Measurements from ENCODE around the gene APH1A. TPM values are rescaled to one million over a fixed set of nuclear protein-coding genes. Genes with fewer than 3 reads are reported as not detected.
A peak's percentile ranks its signal among the peaks of the same experiment; 100 is the strongest.

APH1A gene
- 123 and 125 TPM in 2 replicates for total RNA-seq

GRCh38 chr1:150268705-150269403 lies at the start of gene APH1A:
TSS of gene APH1A (minus strand) at chr1:150269016. CDS start at chr1:150268810, 206 bp downstream.

GRCh38 chr1:150293433-150294253 lies 24.8 kb upstream of the APH1A start, which contains the start of gene MRPS21:
TSS of gene MRPS21 (plus strand) at chr1:150293861. CDS start at chr1:150294367, 506 bp downstream.

GRCh38 chr1:150281758-150282557 lies 13.1 kb upstream of the APH1A start, which contains the start of gene CIART:
TSS of gene CIART (plus strand) at chr1:150282554. CDS start at chr1:150283268, 714 bp downstream.

GRCh38 chr1:150257624-150258585 lies 10.9 kb downstream of the APH1A start, which contains the start of gene CA14:
TSS of gene CA14 (plus strand) at chr1:150257774. CDS start at chr1:150258129, 355 bp downstream.

GRCh38 chr1:150235852-150236613 lies 32.8 kb downstream of the APH1A start, which contains the start of gene ANP32E:
TSS of gene ANP32E (minus strand) at chr1:150236112. CDS start at chr1:150235786, 326 bp downstream.

Small RNA genes within 50 kb of the gene (small RNA-seq; reads per million reads assigned to genes)
- 4.2 reads per million, percentile 73 among the genes with 10 or more reads in this experiment for gene RNU2-17P

Other genes starting within 250 kb of the APH1A start
- gene VPS45, start 201.2 kb downstream of the APH1A start, total RNA-seq, result 34.9 and 36.5 TPM in 2 replicates
- gene PLEKHO1, start 119.1 kb downstream of the APH1A start, total RNA-seq, result 48.5 and 66.8 TPM in 2 replicates
- gene ANP32E, start 32.9 kb downstream of the APH1A start, total RNA-seq, result 9.8 and 10.5 TPM in 2 replicates
- gene CA14, start 11.2 kb downstream of the APH1A start, total RNA-seq, result not detected in 2 replicates
- 5.5 and 8.4 TPM in 2 replicates for gene C1orf54, start 3.8 kb upstream of the APH1A start, total RNA-seq
- gene CIART, start 13.5 kb upstream of the APH1A start, total RNA-seq, result 16.6 and 20.2 TPM in 2 replicates
- gene MRPS21, start 24.8 kb upstream of the APH1A start, total RNA-seq, result 16.9 and 24.0 TPM in 2 replicates
- 34.4 and 44.9 TPM in 2 replicates for gene PRPF3, start 52.5 kb upstream of the APH1A start, total RNA-seq
- 12.1 and 12.8 TPM in 2 replicates for gene RPRD2, start 95.1 kb upstream of the APH1A start, total RNA-seq
- gene TARS2, start 218.4 kb upstream of the APH1A start, total RNA-seq, result 11.2 and 14.8 TPM in 2 replicates
- 72.5 and 87.1 TPM in 2 replicates for gene ECM1, start 239.1 kb upstream of the APH1A start, total RNA-seq
- not detected in 2 replicates for gene FALEC, start 246.7 kb upstream of the APH1A start, total RNA-seq

Measured in hair follicle dermal papilla cell (primary cell).